HL-60 (cell line): ENCODE results near the gene FSTL5.

Experiments used
- DNase-seq, 2 experiments: peaks; one replicate each; pipeline ENCODE4 v3.0.0-alpha.2; 2010 to 2020; ENCODE audit warnings: low read depth in 1 of 2, low spot score in 1 of 2
- H3K27ac ChIP-seq: fragments of 250-450 bp; sonication (Bioruptor Pico); replicated peaks from 2 replicates; pipeline ENCODE4 v1.5.1; 2020; ENCODE audit warnings: mild to moderate bottlenecking, moderate library complexity
- H3K27me3 ChIP-seq: fragments of 250-450 bp; sonication (Bioruptor Pico); 2 replicates; pipeline ENCODE4 v1.5.1; 2021; ENCODE audit warnings: mild to moderate bottlenecking, moderate library complexity; ENCODE audit not compliant: insufficient read depth, poor library complexity, severe bottlenecking
- H3K4me3 ChIP-seq: replicated peaks from 2 replicates; pipeline ENCODE4 v1.5.1; 2011; ENCODE audit warnings: mild to moderate bottlenecking, control low read depth, low read length; ENCODE audit not compliant: insufficient read depth
- CTCF ChIP-seq: IDR thresholded peaks from one replicate; pipeline ENCODE4 v1.5.1; 2011; ENCODE audit warnings: low read length, control low read depth, inconsistent platforms; ENCODE audit not compliant: insufficient read depth
- GABPA ChIP-seq: IDR thresholded peaks from 2 replicates; pipeline ENCODE4 v1.6.1; 2012; ENCODE audit warnings: low read depth
- POLR2AphosphoS5 ChIP-seq: IDR thresholded peaks from 2 replicates; pipeline ENCODE4 v1.6.1; 2012; ENCODE audit warnings: low read depth
- REST ChIP-seq: IDR thresholded peaks from 2 replicates; pipeline ENCODE4 v1.6.1; 2012; ENCODE audit warnings: low read depth; ENCODE audit not compliant: insufficient replicate concordance
- SPI1 ChIP-seq: IDR thresholded peaks from 2 replicates; pipeline ENCODE4 v1.6.1; 2012; ENCODE audit warnings: low read depth, mild to moderate bottlenecking, borderline replicate concordance

Gene FSTL5

GRCh38 chr4:162046135-162046534, 117.7 kb downstream of the FSTL5 start:
- no peak for TF ChIP-seq POLR2AphosphoS5
- TF ChIP-seq GABPA, result no peak
- no peak for TF ChIP-seq CTCF
- no peak for TF ChIP-seq REST
- no peak for TF ChIP-seq SPI1
- no peaks in the 10 kb centered on the region for H3K27me3 ChIP-seq
- DNase-seq, result no peak
- no peak overlapping the region for H3K27ac ChIP-seq
- H3K4me3 ChIP-seq, result no peak overlapping the region

- Histone ChIP-seq H3K27me3 (no peaks in the 10 kb centered on the region), H3K4me3 (no peak overlapping the region), H3K27ac (no peak overlapping the region)
- TF ChIP-seq SPI1 (no peak), GABPA (no peak), CTCF (no peak), POLR2AphosphoS5 (no peak), REST (no peak)
- DNase-seq, result no peak
These were observed 125.7 kb downstream of the FSTL5 start for GRCh38 chr4:162038112-162038511.

GRCh38 chr4:162017863-162018262, 145.9 kb downstream of the FSTL5 start:
- Histone ChIP-seq H3K4me3 (no peak overlapping the region), H3K27ac (no peak overlapping the region), H3K27me3 (no peaks in the 10 kb centered on the region)
- TF ChIP-seq CTCF, result no peak
- no peak for TF ChIP-seq POLR2AphosphoS5
- no peak for TF ChIP-seq SPI1
- TF ChIP-seq REST, result no peak
- TF ChIP-seq GABPA, result no peak
- DNase-seq, result no peak
